ENCODE measurements around the gene DEF6. TPM values are rescaled to one million over a fixed set of nuclear protein-coding genes. Genes with fewer than 3 reads are reported as not detected.

The DEF6 gene
- total and polyA plus RNA-seq, 2 of the 13 experiments (the other 11 are each of a cell fraction or from before 2014, with no cell fraction given), result 5.2 to 10.0 TPM

DNA sequence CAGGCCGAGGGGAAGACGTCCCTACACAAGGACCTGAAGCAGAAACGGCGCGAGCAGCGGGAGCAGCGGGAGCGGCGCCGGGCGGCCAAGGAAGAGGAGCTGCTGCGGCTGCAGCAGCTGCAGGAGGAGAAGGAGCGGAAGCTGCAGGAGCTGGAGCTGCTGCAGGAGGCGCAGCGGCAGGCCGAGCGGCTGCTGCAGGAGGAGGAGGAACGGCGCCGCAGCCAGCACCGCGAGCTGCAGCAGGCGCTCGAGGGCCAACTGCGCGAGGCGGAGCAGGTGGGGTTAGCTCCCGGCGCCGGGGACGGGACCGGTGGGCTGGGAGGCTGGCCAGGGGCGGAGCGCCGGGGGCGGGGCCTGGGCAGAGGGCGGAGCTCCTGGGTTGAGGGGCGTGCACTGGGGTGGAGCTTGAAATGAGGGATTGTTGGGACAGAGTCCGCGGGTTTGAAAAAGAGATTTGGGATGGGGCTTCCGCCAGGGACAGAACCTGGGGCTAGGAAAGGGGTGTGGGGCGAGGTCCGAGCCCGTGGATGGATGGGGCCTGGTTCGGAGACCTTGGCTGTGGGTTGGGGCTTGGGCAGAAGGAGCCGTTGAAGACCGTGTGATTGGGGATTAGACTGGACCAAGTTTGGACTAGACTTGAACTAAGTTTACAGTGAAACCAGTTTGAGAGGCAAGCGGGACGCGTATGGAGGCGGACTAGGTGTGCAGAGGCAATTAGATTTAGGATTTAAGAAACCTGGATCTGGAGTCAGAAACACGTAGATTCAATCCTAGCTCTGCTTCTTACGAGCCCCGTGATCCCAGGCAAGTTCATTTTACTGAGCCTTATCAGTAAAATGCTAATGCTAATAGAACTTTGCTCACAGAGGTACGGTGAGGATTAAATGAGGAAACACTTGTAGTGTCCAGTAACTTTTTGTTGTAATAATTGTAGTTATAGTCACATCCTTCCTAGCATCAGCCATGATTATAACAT lies 20.9 kb downstream of the DEF6 start (continued):
- TF ChIP-seq PITX1 (CRISPR knock-in tag; IDR thresholded peaks at IDR 0.05) (peak; percentile 68), SOX13 (IDR thresholded peaks at IDR 0.05) (no peak), SOX13 (CRISPR knock-in tag; conservative IDR thresholded peaks at IDR 0.05 in 1 of 2, IDR thresholded peaks at IDR 0.05 in 1 of 2) (peak in 1 of 2 experiments; percentile 36; a peak in 1 of 4 replicates), CENPBD1 (CRISPR knock-in tag; IDR thresholded peaks at IDR 0.05; ENCODE audit: borderline replicate concordance, low read depth) (no peak), NFAT5 (CRISPR knock-in tag; IDR thresholded peaks at IDR 0.05) (no peak; the same call in none of the 2 replicates), ZNF20 (CRISPR knock-in tag; IDR thresholded peaks at IDR 0.05) (peak; percentile 80; the same call in 1 of the 2 replicates), PBX3 (CRISPR knock-in tag; IDR thresholded peaks at IDR 0.05; ENCODE audit: borderline replicate concordance) (peak; percentile 78; the same call in 1 of the 2 replicates), KLF15 (CRISPR knock-in tag; IDR thresholded peaks at IDR 0.05; ENCODE audit: borderline replicate concordance) (0 out of 2 replicates have a peak, but pooled peaks have one; percentile 49), SP140L (CRISPR knock-in tag; IDR thresholded peaks at IDR 0.05; ENCODE audit: borderline replicate concordance) (no peak), GTF2F1 (IDR thresholded peaks at IDR 0.05; ENCODE audit: low read length) (no peak), HDAC2 (CRISPR knock-in tag; IDR thresholded peaks at IDR 0.05) (peak; percentile 33; the same call in 1 of the 2 replicates), ZSCAN20 (CRISPR knock-in tag; IDR thresholded peaks at IDR 0.05; ENCODE audit: borderline replicate concordance) (peak; percentile 88), MTA3 (CRISPR knock-in tag; IDR thresholded peaks at IDR 0.05) (no peak), ZNF30 (CRISPR knock-in tag; IDR thresholded peaks at IDR 0.05) (peak; percentile 26; the same call in 1 of the 2 replicates), PLSCR1 (CRISPR knock-in tag; IDR thresholded peaks at IDR 0.05; ENCODE audit: borderline replicate concordance) (no peak), MXD4 (CRISPR knock-in tag; IDR thresholded peaks at IDR 0.05) (0 out of 2 replicates have a peak, but pooled peaks have one; percentile 28), ZFP37 (CRISPR knock-in tag; IDR thresholded peaks at IDR 0.05; ENCODE audit: borderline replicate concordance) (peak; percentile 94), CEBPG (CRISPR knock-in tag; IDR thresholded peaks at IDR 0.05) (peak; percentile 4; the same call in 1 of the 2 replicates), ZNF468 (CRISPR knock-in tag; IDR thresholded peaks at IDR 0.05) (peak; percentile 65; the same call in 1 of the 2 replicates)

Data from HepG2 (cell line).